ENCODE data around the gene AXDND1.

DNA sequence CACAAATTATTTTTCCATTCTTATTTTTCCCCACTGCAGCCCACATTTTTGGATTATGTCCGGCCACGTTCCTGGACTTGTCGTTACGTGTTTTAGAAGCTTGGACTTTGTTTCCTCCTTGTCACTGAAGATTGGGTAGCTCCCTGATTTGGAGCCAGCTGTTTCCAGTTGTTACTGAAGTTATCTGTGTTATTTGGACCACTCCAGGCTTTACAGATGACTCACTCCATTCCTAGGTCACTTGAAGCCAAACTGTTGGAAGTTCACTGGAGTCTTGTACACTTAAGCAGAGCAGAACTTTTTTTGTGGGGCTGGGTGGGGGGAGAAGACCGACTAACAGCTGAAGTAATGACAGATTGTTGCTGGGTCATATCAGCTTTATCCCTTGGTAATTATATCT is 12.2 kb upstream of the AXDND1 start:
- TF ChIP-seq TEAD4 (IDR thresholded peaks at IDR 0.05) = no peak
- TF ChIP-seq EP300 (IDR thresholded peaks at IDR 0.05; ENCODE audit: borderline replicate concordance) = no peak
- no peak for TF ChIP-seq RAD21 (IDR thresholded peaks at IDR 0.05; ENCODE audit: low read depth)
- no peak for TF ChIP-seq CREB1 (IDR thresholded peaks at IDR 0.05; ENCODE audit: low read depth)
- TF ChIP-seq NFIC (IDR thresholded peaks at IDR 0.05) = no peak
- no peak for TF ChIP-seq MAX (IDR thresholded peaks at IDR 0.05)
- no peak for TF ChIP-seq YY1 (IDR thresholded peaks at IDR 0.05; ENCODE audit: low read depth)
- TF ChIP-seq EGR1 (IDR thresholded peaks at IDR 0.05) = no peak
- no peak for TF ChIP-seq CEBPB (IDR thresholded peaks at IDR 0.05)
- TF ChIP-seq TAF1 (IDR thresholded peaks at IDR 0.05; ENCODE audit: low read depth) = no peak
- TF ChIP-seq REST (IDR thresholded peaks at IDR 0.05; ENCODE audit: low read depth) = no peak
- TF ChIP-seq FOXM1 (IDR thresholded peaks at IDR 0.05; ENCODE audit: borderline replicate concordance, low read depth) = no peak
- TF ChIP-seq, protein P1, sequence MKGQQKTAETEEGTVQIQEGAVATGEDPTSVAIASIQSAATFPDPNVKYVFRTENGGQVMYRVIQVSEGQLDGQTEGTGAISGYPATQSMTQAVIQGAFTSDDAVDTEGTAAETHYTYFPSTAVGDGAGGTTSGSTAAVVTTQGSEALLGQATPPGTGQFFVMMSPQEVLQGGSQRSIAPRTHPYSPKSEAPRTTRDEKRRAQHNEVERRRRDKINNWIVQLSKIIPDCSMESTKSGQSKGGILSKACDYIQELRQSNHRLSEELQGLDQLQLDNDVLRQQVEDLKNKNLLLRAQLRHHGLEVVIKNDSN (IDR thresholded peaks at IDR 0.05) = no peak

Measured in Ishikawa (cell line).